Measurements from ENCODE around the gene CHRDL2. TPM values are rescaled to one million over a fixed set of nuclear protein-coding genes. Genes with fewer than 3 reads are reported as not detected.

Gene CHRDL2
- total RNA-seq, 6 experiments from 2014 or later: 2.9 to 41.4 (median 23.9) TPM

DNA sequence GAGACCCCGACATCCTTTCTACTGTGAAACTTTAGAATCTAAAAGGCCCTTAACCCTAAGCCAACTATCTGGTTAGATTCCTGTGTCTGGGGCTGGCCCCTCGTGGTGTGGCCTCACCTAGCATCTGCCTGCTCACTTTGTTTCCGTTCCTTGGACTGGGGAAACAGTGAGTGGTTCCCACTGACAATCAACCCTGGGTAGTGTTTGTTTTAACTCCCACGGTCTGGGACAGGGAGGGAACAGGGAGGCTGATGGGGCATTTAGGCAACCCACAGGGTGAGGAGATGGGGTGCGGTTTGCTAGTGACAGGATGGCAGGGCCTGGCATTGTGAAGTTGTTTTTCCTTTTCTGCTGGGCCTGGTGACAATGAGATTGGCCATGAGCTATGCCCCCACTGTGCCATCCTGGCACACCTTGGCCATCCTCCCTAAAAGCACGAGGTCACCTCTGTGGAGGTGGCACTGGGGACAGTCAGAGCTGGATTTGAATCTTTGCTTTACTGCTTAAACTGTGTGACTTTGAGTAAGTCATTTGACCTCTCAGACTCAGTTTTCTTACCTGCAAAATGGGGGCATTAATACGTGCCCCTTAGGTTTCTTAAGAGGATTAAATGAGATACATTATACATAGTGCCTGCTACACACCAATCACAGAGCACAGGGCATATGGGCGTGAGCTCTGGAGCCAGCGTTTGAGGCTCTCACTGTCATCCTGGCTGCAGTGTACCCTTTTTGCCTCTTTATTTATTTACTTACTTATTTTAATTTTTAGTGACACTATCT lies 31.4 kb downstream of the CHRDL2 start:
- intact Hi-C loops (cut with DNase I): no loop called here
- 90% methylated on average over 4 of the region's 9 CpGs for WGBS (ENCODE audit: insufficient coverage, low coverage, low lambda C conversion rate, missing lambda C conversion rate)

DNA sequence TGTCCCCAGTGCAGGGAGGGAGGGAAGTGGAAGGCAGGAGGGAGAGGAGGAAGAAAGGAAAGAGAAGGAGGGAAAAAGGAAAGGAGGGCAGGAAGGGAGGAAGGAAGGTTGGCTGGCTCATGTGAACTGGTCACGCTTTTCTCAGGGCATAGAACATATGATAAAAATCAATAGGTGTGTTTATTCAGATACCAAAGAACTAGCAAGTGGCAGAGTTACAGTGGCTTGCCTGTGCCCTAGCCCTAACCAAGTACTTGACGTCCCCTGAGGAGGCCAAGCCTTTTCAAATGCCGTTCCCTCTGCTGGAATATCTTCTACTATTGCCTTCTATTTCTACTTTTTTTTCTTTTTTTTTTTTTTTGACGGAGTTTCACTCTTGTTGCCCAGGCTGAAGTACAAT lies 33.5 kb downstream of the CHRDL2 start:
- no peaks in the 10 kb centered on the region for H3K9me3 ChIP-seq
- H3K27ac ChIP-seq: peak overlapping the region; percentile 86 to 96 (median 95)
- ATAC-seq: peak; percentile 35 to 57 (median 47)
- intact Hi-C loops (cut with DNase I): no loop called here
- 18% methylated on average over 4 of the region's 4 CpGs for WGBS (ENCODE audit: insufficient coverage, low coverage, low lambda C conversion rate, missing lambda C conversion rate)
- H3K27me3 ChIP-seq: no peaks in the 10 kb centered on the region
- no peak for TF ChIP-seq POLR2A (IDR thresholded peaks at IDR 0.05)
- TF ChIP-seq, protein P1, sequence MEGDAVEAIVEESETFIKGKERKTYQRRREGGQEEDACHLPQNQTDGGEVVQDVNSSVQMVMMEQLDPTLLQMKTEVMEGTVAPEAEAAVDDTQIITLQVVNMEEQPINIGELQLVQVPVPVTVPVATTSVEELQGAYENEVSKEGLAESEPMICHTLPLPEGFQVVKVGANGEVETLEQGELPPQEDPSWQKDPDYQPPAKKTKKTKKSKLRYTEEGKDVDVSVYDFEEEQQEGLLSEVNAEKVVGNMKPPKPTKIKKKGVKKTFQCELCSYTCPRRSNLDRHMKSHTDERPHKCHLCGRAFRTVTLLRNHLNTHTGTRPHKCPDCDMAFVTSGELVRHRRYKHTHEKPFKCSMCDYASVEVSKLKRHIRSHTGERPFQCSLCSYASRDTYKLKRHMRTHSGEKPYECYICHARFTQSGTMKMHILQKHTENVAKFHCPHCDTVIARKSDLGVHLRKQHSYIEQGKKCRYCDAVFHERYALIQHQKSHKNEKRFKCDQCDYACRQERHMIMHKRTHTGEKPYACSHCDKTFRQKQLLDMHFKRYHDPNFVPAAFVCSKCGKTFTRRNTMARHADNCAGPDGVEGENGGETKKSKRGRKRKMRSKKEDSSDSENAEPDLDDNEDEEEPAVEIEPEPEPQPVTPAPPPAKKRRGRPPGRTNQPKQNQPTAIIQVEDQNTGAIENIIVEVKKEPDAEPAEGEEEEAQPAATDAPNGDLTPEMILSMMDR (IDR thresholded peaks at IDR 0.05): no peak
- H3K4me3 ChIP-seq: peak overlapping the region in 2 of 3 donors; percentile 35 to 38
- DNase-seq: no peak
- H3K36me3 ChIP-seq: no peaks in the 10 kb centered on the region
- H3K4me1 ChIP-seq: peaks cover 3 to 16% (median 7%) of the 10 kb centered on the region in 4 donors

More for the DNA sequence above, 31.4 kb downstream of the CHRDL2 start:
- Histone ChIP-seq H3K4me1 (peaks cover 3 to 16% (median 7%) of the 10 kb centered on the region in 4 donors), H3K27me3 (no peaks in the 10 kb centered on the region), H3K36me3 (no peaks in the 10 kb centered on the region), H3K4me3 (no peak overlapping the region), H3K27ac (no peak overlapping the region), H3K9me3 (no peaks in the 10 kb centered on the region)
- peak; percentile 1 for TF ChIP-seq POLR2A (IDR thresholded peaks at IDR 0.05)
- TF ChIP-seq, protein P1 (IDR thresholded peaks at IDR 0.05): no peak
- no peak for DNase-seq
- ATAC-seq: no peak

DNA sequence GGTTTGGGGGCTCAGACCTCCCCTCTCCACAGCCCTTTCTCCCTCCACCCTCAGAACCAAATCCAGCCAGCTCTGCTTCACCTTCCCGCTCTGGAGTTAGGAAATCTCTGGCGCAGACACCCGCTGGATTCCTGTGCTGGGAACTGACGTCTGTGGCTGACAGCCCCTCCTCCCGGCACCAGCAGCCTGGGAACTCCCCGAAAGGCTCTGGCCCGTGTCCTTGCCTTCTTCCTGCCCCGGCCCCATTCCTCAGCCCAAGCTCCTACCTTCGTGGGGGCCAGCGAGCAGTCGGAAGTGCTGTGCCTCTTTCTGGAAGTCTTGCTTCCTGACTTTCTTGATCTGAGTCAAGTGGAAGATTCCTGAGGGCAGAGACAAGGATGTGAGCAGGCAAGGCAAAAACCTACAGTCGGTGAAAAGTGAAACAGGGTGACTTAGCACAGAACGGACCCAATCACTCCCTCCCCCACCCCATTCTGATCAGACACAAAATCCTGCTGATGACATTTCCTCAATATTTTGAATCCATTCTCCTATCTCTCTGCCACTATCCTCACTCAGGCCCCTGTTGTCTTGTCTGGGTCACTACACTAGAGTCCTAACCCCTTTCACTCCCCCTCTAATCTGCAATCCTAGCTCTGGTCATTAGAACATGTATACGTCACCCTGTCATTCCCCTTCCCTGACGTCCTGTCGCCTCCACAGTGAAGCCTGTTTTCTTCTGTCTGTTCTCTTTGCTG lies 34.1 kb downstream of the CHRDL2 start:
- TF ChIP-seq, protein P1 (IDR thresholded peaks at IDR 0.05): no peak
- TF ChIP-seq POLR2A (IDR thresholded peaks at IDR 0.05): peak; percentile 84
- intact Hi-C loops (cut with DNase I): no loop called here
- 14% methylated on average over 12 of the region's 16 CpGs for WGBS (ENCODE audit: insufficient coverage, low coverage, low lambda C conversion rate, missing lambda C conversion rate)
- Histone ChIP-seq H3K36me3 (no peaks in the 10 kb centered on the region), H3K4me3 (peak overlapping the region; percentile 12 to 38 (median 35)), H3K27me3 (no peaks in the 10 kb centered on the region), H3K27ac (peak overlapping the region; percentile 86 to 96 (median 95)), H3K4me1 (peaks cover 3 to 16% (median 7%) of the 10 kb centered on the region in 4 donors), H3K9me3 (no peaks in the 10 kb centered on the region)
- DNase-seq (peak; percentile 90 to 94 (median 92)), ATAC-seq (peak; percentile 86 to 94 (median 92))

DNA sequence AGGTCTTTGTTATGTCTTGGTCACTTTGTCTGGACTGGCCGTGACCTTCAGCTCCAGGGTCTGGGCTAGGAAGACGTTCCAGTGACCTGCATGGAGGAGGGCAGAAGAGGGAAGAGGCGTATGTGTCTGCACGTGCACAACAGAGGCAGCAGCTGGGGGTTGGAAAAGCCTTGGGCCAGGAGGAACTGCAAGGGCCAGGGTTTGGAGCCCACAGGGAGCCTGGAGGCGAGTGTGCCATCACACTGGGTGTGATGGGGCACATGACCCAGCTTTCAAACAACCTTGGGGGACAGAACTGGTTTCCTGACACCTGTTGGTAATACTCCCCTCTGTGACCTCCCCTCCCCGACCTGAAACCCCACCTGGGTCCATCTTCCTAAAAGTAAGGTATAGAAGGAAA lies 34.7 kb downstream of the CHRDL2 start:
- Histone ChIP-seq H3K9me3 (no peaks in the 10 kb centered on the region), H3K4me3 (peak overlapping the region in 1 of 3 donors; percentile 38), H3K4me1 (peaks cover 3 to 16% (median 7%) of the 10 kb centered on the region in 4 donors), H3K36me3 (no peaks in the 10 kb centered on the region), H3K27ac (peak overlapping the region; percentile 86 to 96 (median 95)), H3K27me3 (no peaks in the 10 kb centered on the region)
- intact Hi-C loops (cut with DNase I): no loop called here
- ATAC-seq (peak; percentile 19 to 35 (median 30)), DNase-seq (no peak)
- no peak for TF ChIP-seq POLR2A (IDR thresholded peaks at IDR 0.05)
- TF ChIP-seq, protein P1 (IDR thresholded peaks at IDR 0.05): no peak
- 49% methylated on average over 4 of the region's 6 CpGs for WGBS (ENCODE audit: insufficient coverage, low coverage, low lambda C conversion rate, missing lambda C conversion rate)
